Measurements from ENCODE around the gene EGLN2. TPM values are rescaled to one million over a fixed set of nuclear protein-coding genes. Genes with fewer than 3 reads are reported as not detected.
"Not testable (repeated sequence)": the region's sequence is repeated elsewhere in the genome, so short reads cannot be mapped to it uniquely, and the experiment has no call there.

The EGLN2 gene
- total RNA-seq, 2 donors from 2014 or later, result 41.7 to 61.3 TPM

GRCh38 chr19:40810160-40810559, 11.2 kb downstream of the EGLN2 start:
- H3K4me1 ChIP-seq, result peaks cover 0 to 70% of the 10 kb centered on the region in 2 donors
- peaks cover 32% of the 10 kb centered on the region for H3K36me3 ChIP-seq
- no peak for TF ChIP-seq CTCF (IDR thresholded peaks at IDR 0.05)
- no peaks in the 10 kb centered on the region for H3K9me3 ChIP-seq
- H3K27me3 ChIP-seq, result no peaks in the 10 kb centered on the region
- peak overlapping the region; percentile 39 to 48 for H3K4me3 ChIP-seq
- peak overlapping the region; percentile 62 to 74 for H3K27ac ChIP-seq
- no peak for DNase-seq (ENCODE audit: low spot score)

- peaks cover 0 to 64% of the 10 kb centered on the region in 2 donors for H3K4me1 ChIP-seq
- not testable (repeated sequence) for H3K27me3 ChIP-seq, H3K9me3 ChIP-seq
- H3K27ac ChIP-seq, result peak overlapping the region; percentile 62 to 74
- H3K36me3 ChIP-seq, result peaks cover 32% of the 10 kb centered on the region
- DNase-seq (ENCODE audit: low spot score), result peak; percentile 89
- TF ChIP-seq CTCF (IDR thresholded peaks at IDR 0.05), result peak in 1 of 2 donors; percentile 25
- peak overlapping the region; percentile 39 to 48 for H3K4me3 ChIP-seq
Observed at GRCh38 chr19:40810649-40811408, 11.8 kb downstream of the EGLN2 start.

- Histone ChIP-seq H3K4me1 (peaks cover 0 to 55% of the 10 kb centered on the region in 2 donors), H3K27ac (peak overlapping the region; percentile 62 to 74)
Observed at GRCh38 chr19:40811478-40812341, 12.7 kb downstream of the EGLN2 start.

DNA sequence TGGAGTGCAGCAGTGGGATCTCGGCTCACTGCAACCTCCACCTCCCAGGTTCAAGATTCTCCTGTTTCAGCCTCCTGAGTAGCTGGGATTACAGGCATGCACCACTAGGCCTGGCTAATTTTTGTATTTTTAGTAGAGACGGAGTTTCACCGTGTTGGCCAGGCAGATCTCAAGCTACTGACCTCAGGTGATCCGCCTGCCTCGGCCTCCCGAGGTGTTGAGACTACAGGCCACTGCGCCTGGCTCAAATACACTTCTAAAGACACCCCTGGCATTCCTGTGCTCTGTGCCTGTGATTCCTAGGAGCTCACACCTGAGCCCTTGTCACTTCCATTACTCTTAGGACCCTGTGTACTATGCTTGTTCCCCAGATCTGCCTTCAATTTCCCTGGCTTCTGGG, 13.6 kb downstream of the EGLN2 start:
- Histone ChIP-seq H3K4me1 (peaks cover 0 to 46% of the 10 kb centered on the region in 2 donors), H3K36me3 (peaks cover 24% of the 10 kb centered on the region)
- H3K27me3 ChIP-seq; H3K9me3 ChIP-seq; DNase-seq (ENCODE audit: low spot score); H3K4me3 ChIP-seq; H3K27ac ChIP-seq: not testable (repeated sequence)

More at GRCh38 chr19:40811478-40812341, 12.7 kb downstream of the EGLN2 start:
- Histone ChIP-seq H3K27me3 (no peaks in the 10 kb centered on the region), H3K36me3 (peaks cover 32% of the 10 kb centered on the region), H3K9me3 (no peaks in the 10 kb centered on the region), H3K4me3 (peak overlapping the region; percentile 39 to 48)
- no peak for TF ChIP-seq CTCF (IDR thresholded peaks at IDR 0.05)
- DNase-seq (ENCODE audit: low spot score), result no peak

GRCh38 chr19:40813182-40813581, 14.2 kb downstream of the EGLN2 start:
- H3K27ac ChIP-seq, result no peak overlapping the region

More at GRCh38 chr19:40813182-40813581, 14.2 kb downstream of the EGLN2 start:
- no peaks in the 10 kb centered on the region for H3K9me3 ChIP-seq
- TF ChIP-seq CTCF (IDR thresholded peaks at IDR 0.05), result no peak
- no peaks in the 10 kb centered on the region for H3K27me3 ChIP-seq
- no peak overlapping the region for H3K4me3 ChIP-seq
- H3K36me3 ChIP-seq, result peaks cover 18% of the 10 kb centered on the region
- H3K4me1 ChIP-seq, result peaks cover 0 to 40% of the 10 kb centered on the region in 2 donors
- no peak for DNase-seq (ENCODE audit: low spot score)

All from right atrium auricular region (tissue), 2 donors.